B cell (primary cell): Measurements from ENCODE around the gene EPM2A. TPM values are rescaled to one million over a fixed set of nuclear protein-coding genes. Genes with fewer than 3 reads are reported as not detected.

Source experiments
- ATAC-seq: fragments of 200-7000 bp; cut with Tn5 transposase; one replicate; pipeline ENCODE4 v1.10.0; 2021; ENCODE audit warnings: low read depth, mild to moderate bottlenecking, moderate number of reproducible peaks, moderate library complexity
- CTCF ChIA-PET: fragments of 350-600 bp; sonication (Branson Sonifier 250); formaldehyde crosslinking; loops from one replicate; lab custom pipeline; 2021; ENCODE audit warnings: antibody characterized with exemption, inconsistent platforms; lab: Charles Lee
- POLR2A ChIA-PET: fragments of 350-600 bp; sonication (Branson Sonifier 250); formaldehyde crosslinking; loops from one replicate; lab custom pipeline; 2021; ENCODE audit warnings: antibody characterized with exemption; lab: Charles Lee
- DNase-seq: peaks from one replicate; pipeline ENCODE4 v3.0.0; 2013
- H2AFZ ChIP-seq: 2 replicates; pipeline ENCODE4 v1.6.1; 2012; ENCODE audit warnings: mild to moderate bottlenecking, low read depth, low read length; ENCODE audit not compliant: insufficient read depth, poor library complexity, severe bottlenecking
- H3K27ac ChIP-seq, 2 donors: 1 replicate in 1 of 2; 2 replicates in 1 of 2; pipeline ENCODE4 v1.5.1; 2012 to 2013; ENCODE audit warnings: low read length in 2 of 2, mild to moderate bottlenecking in 2 of 2, moderate library complexity in 1 of 2
- H3K27me3 ChIP-seq, 4 experiments: fragments of 200-600 bp in 1 of 4; sonication (generic) in 1 of 4; replicated peaks in 1 of 4; 1 replicate in 2 of 4; 2 replicates in 2 of 4; pipeline versions ENCODE4 v1.6.1 to v1.7.0; 2013 to 2016; ENCODE audit warnings: low read length in 3 of 4, mild to moderate bottlenecking in 2 of 4, mixed read lengths in 1 of 4, moderate library complexity in 1 of 4; ENCODE audit not compliant: insufficient read depth in 4 of 4, control insufficient read depth in 3 of 4; ENCODE audit errors: control extremely low read depth in 1 of 4
- H3K36me3 ChIP-seq, 2 experiments: replicated peaks in 1 of 2; 1 replicate in 1 of 2; 2 replicates in 1 of 2; pipeline versions ENCODE4 v1.6.1 to v1.7.1; 2013; ENCODE audit warnings: low read length in 1 of 2; ENCODE audit not compliant: insufficient read depth in 2 of 2, control insufficient read depth in 1 of 2; ENCODE audit errors: control extremely low read depth in 1 of 2, extremely low read depth in 1 of 2
- H3K4me1 ChIP-seq, 2 donors: fragments of 200-600 bp in 1 of 2; sonication (generic) in 1 of 2; 1 replicate in 1 of 2; 2 replicates in 1 of 2; pipeline versions ENCODE4 v1.5.1 to v1.6.1; 2013 to 2017; ENCODE audit warnings: low read length in 2 of 2; ENCODE audit not compliant: control insufficient read depth in 2 of 2, insufficient read depth in 2 of 2
- H3K4me2 ChIP-seq: replicated peaks from 2 replicates; pipeline ENCODE3; 2012; ENCODE audit warnings: mild to moderate bottlenecking, low read depth, low read length; ENCODE audit not compliant: poor library complexity, severe bottlenecking
- H3K4me3 ChIP-seq, 5 experiments: fragments of 200-600 bp in 1 of 5; sonication (generic) in 1 of 5; 1 replicate in 3 of 5; 2 replicates in 2 of 5; pipeline versions ENCODE4 v1.5.1 to v1.7.0; 2011 to 2016; ENCODE audit warnings: low read length in 4 of 5, mild to moderate bottlenecking in 4 of 5, low read depth in 2 of 5, control low read depth in 1 of 5, moderate library complexity in 1 of 5; ENCODE audit not compliant: insufficient read depth in 1 of 5; ENCODE audit errors: control extremely low read depth in 1 of 5, extremely low read depth in 1 of 5
- H3K79me2 ChIP-seq: fragments of 200-600 bp; sonication (generic); one replicate; pipeline ENCODE4 v1.6.0; 2016; ENCODE audit warnings: low read length; ENCODE audit not compliant: control insufficient read depth, insufficient read depth
- H3K9ac ChIP-seq: fragments of 200-600 bp; sonication (generic); 2 replicates; pipeline ENCODE4 v1.6.1; 2017; ENCODE audit warnings: mild to moderate bottlenecking, low read length, moderate library complexity
- H3K9me3 ChIP-seq, 3 donors: one replicate each; pipeline versions ENCODE4 v1.6.1 to v1.7.1; 2013; ENCODE audit warnings: low read length in 2 of 3; ENCODE audit not compliant: control insufficient read depth in 2 of 3, insufficient read depth in 1 of 3; ENCODE audit errors: control extremely low read depth in 1 of 3
- H4K20me1 ChIP-seq: 2 replicates; pipeline ENCODE4 v1.6.0; 2012; ENCODE audit warnings: mild to moderate bottlenecking, low read length; ENCODE audit not compliant: insufficient read depth, control insufficient read depth, poor library complexity, severe bottlenecking
- H3K27ac Mint-ChIP-seq: one replicate; pipeline ENCODE4 v1.8.0; 2021; ENCODE audit warnings: mixed read lengths
- H3K27me3 Mint-ChIP-seq: one replicate; pipeline ENCODE4 v1.8.0; 2021; ENCODE audit warnings: mixed read lengths
- H3K4me1 Mint-ChIP-seq: one replicate; pipeline ENCODE4 v1.8.0; 2021; ENCODE audit warnings: mixed read lengths
- H3K4me3 Mint-ChIP-seq: one replicate; pipeline ENCODE4 v1.8.0; 2021; ENCODE audit warnings: mixed read lengths
- H3K9me3 Mint-ChIP-seq: one replicate; pipeline ENCODE4 v1.8.0; 2022; ENCODE audit warnings: mixed read lengths; ENCODE audit not compliant: insufficient read depth
- EZH2 ChIP-seq: IDR thresholded peaks from 2 replicates; pipeline ENCODE4 v1.6.1; 2012; ENCODE audit warnings: borderline replicate concordance, low read depth, mild to moderate bottlenecking, moderate library complexity, low read length; ENCODE audit not compliant: insufficient read depth, poor library complexity, severe bottlenecking
- WGBS: methylation state at CpG from one replicate; pipeline ENCODE4 v1.1.5; 2013; ENCODE audit warnings: missing lambda C conversion rate; ENCODE audit not compliant: insufficient coverage; 5-methylcytosine and 5-hydroxymethylcytosine counted together
- intact Hi-C: fragments of 100-400 bp; cut with micrococcal nuclease; formaldehyde crosslinking; loops from one replicate; pipeline ENCODE4 v1.10.0; 2022
- polyA plus RNA-seq: library from polyadenylated mRNA; depleted of rRNA; stranded (reverse); fragments of >200 nt; gene quantifications from 2 replicates; pipeline ENCODE4 v1.2.3, GENCODE V29; 2012
- small RNA-seq: library from RNA; depleted of rRNA; stranded (forward); fragments of <200 nt; gene quantifications from one replicate; pipeline ENCODE3, GENCODE V24; 2012; ENCODE audit warnings: low replicate concordance, low read depth; ENCODE audit not compliant: insufficient read length
- total RNA-seq, 2 donors: library from RNA; stranded (reverse); fragments of 120-200 nt in 1 of 2; gene quantifications; 1 replicate in 1 of 2; 2 replicates in 1 of 2; pipeline versions ENCODE4 v1.2.3 to v1.2.4, GENCODE V29; 2013 to 2022
- TF ChIP-seq, protein P1 (sequence below): fragments of 200-600 bp; IDR thresholded peaks from one replicate; pipeline ENCODE4 v1.8.0; 2022; ENCODE audit warnings: antibody characterized with exemption, mild to moderate bottlenecking

The EPM2A gene
- total and polyA plus RNA-seq, 2 donors (not counting 1 experiment from before 2014, with no cell fraction given): 6.2 to 17.0 TPM

DNA sequence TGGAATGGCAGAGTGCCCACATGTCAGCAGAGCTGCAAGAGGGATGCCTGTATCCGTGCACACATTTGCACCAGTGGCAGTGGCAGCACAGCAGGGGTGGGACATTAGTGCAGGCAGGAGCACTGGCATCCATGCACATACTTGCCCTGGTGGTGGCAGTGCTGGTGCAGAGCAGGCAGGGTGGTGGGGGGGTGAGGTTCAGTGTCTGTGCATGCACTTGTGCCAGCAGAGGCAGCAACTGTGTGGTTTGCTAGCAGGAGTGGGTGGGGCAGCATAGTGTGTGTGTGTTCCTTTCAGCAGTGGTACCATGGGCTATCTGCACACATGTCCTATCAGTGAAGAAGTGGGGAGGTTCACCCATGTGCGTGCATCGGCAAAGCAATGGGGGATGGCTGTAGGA lies 151.6 kb downstream of the EPM2A start:
- H3K27me3 ChIP-seq: peaks cover 0 to 3% (median 0%) of the 10 kb centered on the region in 4 experiments
- H3K4me3 ChIP-seq: no peak overlapping the region
- peaks cover 0 to 13% (median 0%) of the 10 kb centered on the region in 3 donors for H3K9me3 ChIP-seq
- no peak for ATAC-seq
- H3K9me3 Mint-ChIP-seq: peaks cover 3% of the 10 kb centered on the region
- no peak overlapping the region for H3K4me2 ChIP-seq
- H3K27ac Mint-ChIP-seq: no peak overlapping the region
- H3K36me3 ChIP-seq: no peaks in the 10 kb centered on the region
- intact Hi-C loops: no loop called here
- CTCF ChIA-PET: no interaction called here
- H4K20me1 ChIP-seq: no peaks in the 10 kb centered on the region
- no peaks in the 10 kb centered on the region for H3K79me2 ChIP-seq
- H3K4me1 Mint-ChIP-seq: no peaks in the 10 kb centered on the region
- H2AFZ ChIP-seq: no peak overlapping the region
- H3K4me1 ChIP-seq: no peaks in the 10 kb centered on the region
- POLR2A ChIA-PET: no interaction called here
- TF ChIP-seq EZH2: no peak
- TF ChIP-seq, protein P1, sequence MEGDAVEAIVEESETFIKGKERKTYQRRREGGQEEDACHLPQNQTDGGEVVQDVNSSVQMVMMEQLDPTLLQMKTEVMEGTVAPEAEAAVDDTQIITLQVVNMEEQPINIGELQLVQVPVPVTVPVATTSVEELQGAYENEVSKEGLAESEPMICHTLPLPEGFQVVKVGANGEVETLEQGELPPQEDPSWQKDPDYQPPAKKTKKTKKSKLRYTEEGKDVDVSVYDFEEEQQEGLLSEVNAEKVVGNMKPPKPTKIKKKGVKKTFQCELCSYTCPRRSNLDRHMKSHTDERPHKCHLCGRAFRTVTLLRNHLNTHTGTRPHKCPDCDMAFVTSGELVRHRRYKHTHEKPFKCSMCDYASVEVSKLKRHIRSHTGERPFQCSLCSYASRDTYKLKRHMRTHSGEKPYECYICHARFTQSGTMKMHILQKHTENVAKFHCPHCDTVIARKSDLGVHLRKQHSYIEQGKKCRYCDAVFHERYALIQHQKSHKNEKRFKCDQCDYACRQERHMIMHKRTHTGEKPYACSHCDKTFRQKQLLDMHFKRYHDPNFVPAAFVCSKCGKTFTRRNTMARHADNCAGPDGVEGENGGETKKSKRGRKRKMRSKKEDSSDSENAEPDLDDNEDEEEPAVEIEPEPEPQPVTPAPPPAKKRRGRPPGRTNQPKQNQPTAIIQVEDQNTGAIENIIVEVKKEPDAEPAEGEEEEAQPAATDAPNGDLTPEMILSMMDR: no peak
- peaks cover 6% of the 10 kb centered on the region for H3K27me3 Mint-ChIP-seq
- H3K27ac ChIP-seq: no peak overlapping the region
- no peak overlapping the region for H3K4me3 Mint-ChIP-seq
- 65% methylated on average over 3 of the region's 3 CpGs for WGBS
- no peak overlapping the region for H3K9ac ChIP-seq
- DNase-seq: no peak

Small RNA genes within 50 kb of the gene (small RNA-seq; reads per million reads assigned to genes)
- gene AL023806.2: not detected

Other genes with a start within 250 kb of the EPM2A start
- 9.7 and 10.2 TPM in 2 replicates for gene FBXO30, start 79.3 kb upstream of the EPM2A start, total RNA-seq
- 0.85 and 1.4 TPM in 2 replicates for gene FBXO30, start 79.3 kb upstream of the EPM2A start, polyA plus RNA-seq
- 43.8 and 45.4 TPM in 2 replicates for gene SHPRH, start 228.8 kb upstream of the EPM2A start, total RNA-seq
- gene SHPRH, start 228.8 kb upstream of the EPM2A start, polyA plus RNA-seq: 9.1 and 11.6 TPM in 2 replicates